Suprapubic skin (tissue), 3 donors: ENCODE results near the gene PLD3.

ENCODE experiments used
- CTCF ChIP-seq, 2 donors: fragments of 200-600 bp in 1 of 2; fragments of 450-650 bp in 1 of 2; sonication (generic) in 1 of 2; IDR thresholded peaks; one replicate each; pipeline ENCODE4 v1.5.1; 2016 to 2019; ENCODE audit warnings: antibody characterized with exemption in 2 of 2, mild to moderate bottlenecking in 1 of 2, moderate library complexity in 1 of 2
- EP300 ChIP-seq: sonication (generic); formaldehyde crosslinking; IDR thresholded peaks from one replicate; pipeline ENCODE4 v1.6.1; 2017; ENCODE audit warnings: antibody characterized with exemption

- TF ChIP-seq CTCF (IDR thresholded peaks at IDR 0.05) = no peak
- TF ChIP-seq EP300 = no peak
Measured at GRCh38 chr19:40390084-40390742, 41.7 kb downstream of the PLD3 start, which contains the start of gene HIPK4.
